GM12878 (cell line): Measurements from ENCODE around the gene ZFAND2A.

Source experiments
- ETV6 ChIP-seq, 2 experiments: fragments of 450-650 bp in 1 of 2; IDR thresholded peaks in 1 of 2; conservative IDR thresholded peaks in 1 of 2; 2 replicates each; pipeline ENCODE4 v1.6.1; 2014; ENCODE audit warnings: antibody characterized with exemption in 1 of 2, borderline replicate concordance in 1 of 2, low read depth in 1 of 2, mild to moderate bottlenecking in 1 of 2, moderate library complexity in 1 of 2
- EZH2 ChIP-seq: IDR thresholded peaks from 2 replicates; pipeline ENCODE4 v1.6.1; 2012; ENCODE audit warnings: low read depth, mild to moderate bottlenecking, control low read depth, inconsistent platforms, low read length, borderline replicate concordance; ENCODE audit not compliant: control insufficient read depth
- FOS ChIP-seq: IDR thresholded peaks from 3 replicates; pipeline ENCODE4 v1.6.1; 2011; ENCODE audit warnings: borderline replicate concordance; ENCODE audit not compliant: insufficient read length; ENCODE audit errors: extremely low read depth
- NFYB ChIP-seq: IDR thresholded peaks from 2 replicates; pipeline ENCODE4 v1.6.1; 2011; ENCODE audit warnings: low read depth, mild to moderate bottlenecking, low read length, improper control_type of control experiment, moderate library complexity; ENCODE audit not compliant: insufficient read depth
- POLR2A ChIP-seq: IDR thresholded peaks from 2 replicates; pipeline ENCODE4 v1.6.1; 2011; ENCODE audit warnings: low read depth, mild to moderate bottlenecking, low read length
- POLR2AphosphoS2 ChIP-seq: IDR thresholded peaks from 2 replicates; pipeline ENCODE4 v1.6.1; 2011; ENCODE audit warnings: low read depth, mild to moderate bottlenecking, low read length, improper control_type of control experiment, moderate library complexity
- POLR2AphosphoS5 ChIP-seq: IDR thresholded peaks from 2 replicates; pipeline ENCODE4 v1.6.1; 2011; ENCODE audit warnings: mild to moderate bottlenecking, low read length, inconsistent platforms
- SP1 ChIP-seq: IDR thresholded peaks from one replicate; pipeline ENCODE4 v1.6.1; 2011; ENCODE audit warnings: low read depth, low read length
- ZNF384 ChIP-seq: IDR thresholded peaks from 2 replicates; pipeline ENCODE4 v1.6.1; 2012; ENCODE audit warnings: low read depth, mild to moderate bottlenecking, low read length, improper control_type of control experiment, borderline replicate concordance
- ZZZ3 ChIP-seq: IDR thresholded peaks from 2 replicates; pipeline ENCODE4 v1.6.1; 2011; ENCODE audit warnings: low read depth; ENCODE audit not compliant: control insufficient read depth, insufficient read length
- TF ChIP-seq, protein P1 (sequence below), 3 experiments: IDR thresholded peaks in 2 of 3; conservative IDR thresholded peaks in 1 of 3; 2 replicates each; pipeline ENCODE4 v1.5.1; 2011; ENCODE audit warnings: low read depth in 3 of 3, low read length in 3 of 3, mild to moderate bottlenecking in 3 of 3, control low read depth in 2 of 3, moderate library complexity in 2 of 3, inconsistent platforms in 1 of 3, mixed read lengths in 1 of 3; ENCODE audit not compliant: control insufficient read depth in 2 of 3, insufficient read depth in 1 of 3; ENCODE audit errors: extremely low read depth in 1 of 3
- TF ChIP-seq, protein P2 (sequence below): IDR thresholded peaks from 2 replicates; pipeline ENCODE4 v1.6.1; 2012; ENCODE audit warnings: mild to moderate bottlenecking, low read depth, low read length
- TF ChIP-seq, protein P3 (sequence below): IDR thresholded peaks from 2 replicates; pipeline ENCODE4 v1.6.1; 2012; ENCODE audit warnings: low read length, inconsistent platforms

DNA sequence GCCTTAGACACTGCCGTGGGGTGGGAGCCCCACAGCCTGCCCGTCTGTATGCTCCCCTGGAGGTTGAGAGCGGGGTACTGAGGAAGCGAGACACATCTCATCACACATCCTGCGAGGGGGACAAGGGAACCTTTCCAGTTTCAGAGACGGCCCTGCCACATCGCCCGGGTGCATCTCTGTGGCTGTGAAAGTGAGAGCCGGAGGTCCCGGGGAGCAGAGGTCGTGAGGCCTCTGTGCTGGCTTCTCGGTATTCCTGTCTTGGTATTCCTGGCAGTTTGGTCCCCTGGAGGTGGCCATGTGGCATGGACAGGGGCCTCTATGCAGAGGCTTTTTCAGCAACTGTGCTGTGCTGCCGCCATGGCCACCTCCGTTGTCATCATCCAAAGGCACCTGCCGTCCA is 41.9 kb upstream of the ZFAND2A start:
- TF ChIP-seq, protein P1, sequence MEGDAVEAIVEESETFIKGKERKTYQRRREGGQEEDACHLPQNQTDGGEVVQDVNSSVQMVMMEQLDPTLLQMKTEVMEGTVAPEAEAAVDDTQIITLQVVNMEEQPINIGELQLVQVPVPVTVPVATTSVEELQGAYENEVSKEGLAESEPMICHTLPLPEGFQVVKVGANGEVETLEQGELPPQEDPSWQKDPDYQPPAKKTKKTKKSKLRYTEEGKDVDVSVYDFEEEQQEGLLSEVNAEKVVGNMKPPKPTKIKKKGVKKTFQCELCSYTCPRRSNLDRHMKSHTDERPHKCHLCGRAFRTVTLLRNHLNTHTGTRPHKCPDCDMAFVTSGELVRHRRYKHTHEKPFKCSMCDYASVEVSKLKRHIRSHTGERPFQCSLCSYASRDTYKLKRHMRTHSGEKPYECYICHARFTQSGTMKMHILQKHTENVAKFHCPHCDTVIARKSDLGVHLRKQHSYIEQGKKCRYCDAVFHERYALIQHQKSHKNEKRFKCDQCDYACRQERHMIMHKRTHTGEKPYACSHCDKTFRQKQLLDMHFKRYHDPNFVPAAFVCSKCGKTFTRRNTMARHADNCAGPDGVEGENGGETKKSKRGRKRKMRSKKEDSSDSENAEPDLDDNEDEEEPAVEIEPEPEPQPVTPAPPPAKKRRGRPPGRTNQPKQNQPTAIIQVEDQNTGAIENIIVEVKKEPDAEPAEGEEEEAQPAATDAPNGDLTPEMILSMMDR (IDR thresholded peaks at IDR 0.05 in 2 of 3, conservative IDR thresholded peaks at IDR 0.05 in 1 of 3; ENCODE audit: control insufficient read depth in 2 of 3, extremely low read depth in 1 of 3, insufficient read depth in 1 of 3, low read depth in 3 of 3, low read length in 3 of 3): no peak
- TF ChIP-seq EZH2: no peak
- no peak for TF ChIP-seq POLR2A
- TF ChIP-seq, protein P2, sequence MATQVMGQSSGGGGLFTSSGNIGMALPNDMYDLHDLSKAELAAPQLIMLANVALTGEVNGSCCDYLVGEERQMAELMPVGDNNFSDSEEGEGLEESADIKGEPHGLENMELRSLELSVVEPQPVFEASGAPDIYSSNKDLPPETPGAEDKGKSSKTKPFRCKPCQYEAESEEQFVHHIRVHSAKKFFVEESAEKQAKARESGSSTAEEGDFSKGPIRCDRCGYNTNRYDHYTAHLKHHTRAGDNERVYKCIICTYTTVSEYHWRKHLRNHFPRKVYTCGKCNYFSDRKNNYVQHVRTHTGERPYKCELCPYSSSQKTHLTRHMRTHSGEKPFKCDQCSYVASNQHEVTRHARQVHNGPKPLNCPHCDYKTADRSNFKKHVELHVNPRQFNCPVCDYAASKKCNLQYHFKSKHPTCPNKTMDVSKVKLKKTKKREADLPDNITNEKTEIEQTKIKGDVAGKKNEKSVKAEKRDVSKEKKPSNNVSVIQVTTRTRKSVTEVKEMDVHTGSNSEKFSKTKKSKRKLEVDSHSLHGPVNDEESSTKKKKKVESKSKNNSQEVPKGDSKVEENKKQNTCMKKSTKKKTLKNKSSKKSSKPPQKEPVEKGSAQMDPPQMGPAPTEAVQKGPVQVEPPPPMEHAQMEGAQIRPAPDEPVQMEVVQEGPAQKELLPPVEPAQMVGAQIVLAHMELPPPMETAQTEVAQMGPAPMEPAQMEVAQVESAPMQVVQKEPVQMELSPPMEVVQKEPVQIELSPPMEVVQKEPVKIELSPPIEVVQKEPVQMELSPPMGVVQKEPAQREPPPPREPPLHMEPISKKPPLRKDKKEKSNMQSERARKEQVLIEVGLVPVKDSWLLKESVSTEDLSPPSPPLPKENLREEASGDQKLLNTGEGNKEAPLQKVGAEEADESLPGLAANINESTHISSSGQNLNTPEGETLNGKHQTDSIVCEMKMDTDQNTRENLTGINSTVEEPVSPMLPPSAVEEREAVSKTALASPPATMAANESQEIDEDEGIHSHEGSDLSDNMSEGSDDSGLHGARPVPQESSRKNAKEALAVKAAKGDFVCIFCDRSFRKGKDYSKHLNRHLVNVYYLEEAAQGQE: no peak
- no peak for TF ChIP-seq ZZZ3
- TF ChIP-seq, protein P3, sequence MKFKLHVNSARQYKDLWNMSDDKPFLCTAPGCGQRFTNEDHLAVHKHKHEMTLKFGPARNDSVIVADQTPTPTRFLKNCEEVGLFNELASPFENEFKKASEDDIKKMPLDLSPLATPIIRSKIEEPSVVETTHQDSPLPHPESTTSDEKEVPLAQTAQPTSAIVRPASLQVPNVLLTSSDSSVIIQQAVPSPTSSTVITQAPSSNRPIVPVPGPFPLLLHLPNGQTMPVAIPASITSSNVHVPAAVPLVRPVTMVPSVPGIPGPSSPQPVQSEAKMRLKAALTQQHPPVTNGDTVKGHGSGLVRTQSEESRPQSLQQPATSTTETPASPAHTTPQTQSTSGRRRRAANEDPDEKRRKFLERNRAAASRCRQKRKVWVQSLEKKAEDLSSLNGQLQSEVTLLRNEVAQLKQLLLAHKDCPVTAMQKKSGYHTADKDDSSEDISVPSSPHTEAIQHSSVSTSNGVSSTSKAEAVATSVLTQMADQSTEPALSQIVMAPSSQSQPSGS: no peak
- no peak for TF ChIP-seq SP1
- no peak for TF ChIP-seq ETV6 (conservative IDR thresholded peaks at IDR 0.05 in 1 of 2, IDR thresholded peaks at IDR 0.05 in 1 of 2; ENCODE audit: borderline replicate concordance in 1 of 2, low read depth in 1 of 2)
- TF ChIP-seq FOS: no peak
- TF ChIP-seq NFYB: no peak
- no peak for TF ChIP-seq POLR2AphosphoS2
- TF ChIP-seq POLR2AphosphoS5: no peak
- TF ChIP-seq ZNF384: no peak
